ENCODE measurements around the gene CLIC4. TPM values are rescaled to one million over a fixed set of nuclear protein-coding genes. Genes with fewer than 3 reads are reported as not detected.

Gene CLIC4
- total RNA-seq, 4 donors from 2014 or later = 399 to 688 (median 564) TPM

- 80 to 86% methylated on average over 4 of the region's 4 CpGs for WGBS, 2 donors
- no peaks in the 10 kb centered on the region for H3K27me3 ChIP-seq
- peaks cover 0 to 38% (median 4%) of the 10 kb centered on the region in 4 donors for H3K4me1 ChIP-seq
- H3K9me3 ChIP-seq = no peaks in the 10 kb centered on the region
- H3K27ac ChIP-seq = peak overlapping the region in 2 of 4 donors; percentile 88 to 97
- H3K36me3 ChIP-seq = no peaks in the 10 kb centered on the region
- no peak overlapping the region for H3K4me3 ChIP-seq
- no peak for DNase-seq (ENCODE audit: low spot score in 2 of 2)
- TF ChIP-seq EP300 (IDR thresholded peaks at IDR 0.05) = no peak
- no peak for TF ChIP-seq CTCF (IDR thresholded peaks at IDR 0.05)
- TF ChIP-seq POLR2A (IDR thresholded peaks at IDR 0.05) = no peak
These were observed 37.6 kb upstream of the CLIC4 start for GRCh38 chr1:24707687-24708086.

- Histone ChIP-seq H3K4me1 (peaks cover 0 to 50% (median 7%) of the 10 kb centered on the region in 4 donors), H3K27me3 (no peaks in the 10 kb centered on the region), H3K4me3 (no peak overlapping the region), H3K36me3 (no peaks in the 10 kb centered on the region), H3K9me3 (no peaks in the 10 kb centered on the region), H3K27ac (peak overlapping the region in 1 of 4 donors; percentile 2)
- no peak for DNase-seq (ENCODE audit: low spot score in 2 of 2)
- WGBS, 2 donors = 73 to 90% methylated on average over 4 of the region's 4 CpGs
- TF ChIP-seq CTCF (IDR thresholded peaks at IDR 0.05) = no peak
- no peak for TF ChIP-seq POLR2A (IDR thresholded peaks at IDR 0.05)
- no peak for TF ChIP-seq EP300 (IDR thresholded peaks at IDR 0.05)
These were observed 36.3 kb upstream of the CLIC4 start for GRCh38 chr1:24708938-24709337.

- Histone ChIP-seq H3K9me3 (no peaks in the 10 kb centered on the region), H3K27me3 (no peaks in the 10 kb centered on the region), H3K36me3 (no peaks in the 10 kb centered on the region), H3K4me3 (no peak overlapping the region), H3K4me1 (peaks cover 0 to 50% (median 9%) of the 10 kb centered on the region in 4 donors), H3K27ac (peak overlapping the region in 2 of 4 donors; percentile 22 to 47)
- DNase-seq (ENCODE audit: low spot score in 2 of 2) = no peak
- TF ChIP-seq EP300 (IDR thresholded peaks at IDR 0.05) (no peak), POLR2A (IDR thresholded peaks at IDR 0.05) (no peak), CTCF (IDR thresholded peaks at IDR 0.05) (no peak)
- WGBS, 2 donors = 80 to 84% methylated on average over 5 of the region's 5 CpGs
These were observed 35.3 kb upstream of the CLIC4 start for GRCh38 chr1:24709791-24710441.

GRCh38 chr1:24711329-24711728, 33.9 kb upstream of the CLIC4 start:
- peaks cover 0 to 50% (median 9%) of the 10 kb centered on the region in 4 donors for H3K4me1 ChIP-seq
- no peaks in the 10 kb centered on the region for H3K9me3 ChIP-seq
- DNase-seq (ENCODE audit: low spot score in 2 of 2) = no peak
- no peak overlapping the region for H3K4me3 ChIP-seq
- H3K27me3 ChIP-seq = no peaks in the 10 kb centered on the region
- WGBS, 2 donors = 91 to 94% methylated on average over 4 of the region's 4 CpGs
- no peak overlapping the region for H3K27ac ChIP-seq
- no peaks in the 10 kb centered on the region for H3K36me3 ChIP-seq
- TF ChIP-seq POLR2A (IDR thresholded peaks at IDR 0.05) = no peak
- no peak for TF ChIP-seq CTCF (IDR thresholded peaks at IDR 0.05)
- no peak for TF ChIP-seq EP300 (IDR thresholded peaks at IDR 0.05)

- Histone ChIP-seq H3K27ac (peak overlapping the region; percentile 80 to 92 (median 90)), H3K27me3 (no peaks in the 10 kb centered on the region), H3K4me3 (no peak overlapping the region), H3K4me1 (peaks cover 0 to 60% (median 20%) of the 10 kb centered on the region in 4 donors), H3K36me3 (no peaks in the 10 kb centered on the region), H3K9me3 (no peaks in the 10 kb centered on the region)
- TF ChIP-seq EP300 (IDR thresholded peaks at IDR 0.05) (no peak), CTCF (IDR thresholded peaks at IDR 0.05) (no peak), POLR2A (IDR thresholded peaks at IDR 0.05) (no peak)
- no peak for DNase-seq (ENCODE audit: low spot score in 2 of 2)
- WGBS, 2 donors = 69 to 78% methylated on average over 4 of the region's 4 CpGs
These were observed 32.1 kb upstream of the CLIC4 start for GRCh38 chr1:24713176-24713575.

Measured in tibial nerve (tissue), 4 donors.